HepG2 (cell line): ENCODE measurements around the gene NCBP3. TPM values are rescaled to one million over a fixed set of nuclear protein-coding genes. Genes with fewer than 3 reads are reported as not detected.

Experiments
- ATAC-seq: fragments of 200-7000 bp; cut with Tn5 transposase; 3 replicates; pipeline ENCODE4 v1.9.1; 2020; ENCODE audit warnings: mild to moderate bottlenecking, moderate library complexity
- BruUV-seq: library from RNA; stranded (reverse); fragments of 400-500 nt; replicated peaks from 2 replicates; lab custom pipeline; 2021; lab: Mats Ljungman, UMichigan
- CTCF ChIA-PET: fragments of 300-600 bp; formaldehyde crosslinking; extraction: SDS; loops from one replicate; lab custom pipeline; 2021; ENCODE audit warnings: low total read pairs, inconsistent platforms, low intra/inter-chr PET ratio; lab: Yijun Ruan, JAX
- POLR2A ChIA-PET: fragments of 350-600 bp; sonication (Branson Sonifier 250); formaldehyde crosslinking; loops from one replicate; lab custom pipeline; 2020; ENCODE audit warnings: antibody characterized with exemption, inconsistent platforms; lab: Yijun Ruan, JAX
- DNase-seq: peaks from one replicate; pipeline ENCODE4 v3.0.0-alpha.2; 2015; ENCODE audit warnings: low spot score
- FAIRE-seq: peaks from 3 replicates; lab custom pipeline; 2011; peaks lifted over from hg19 to GRCh38; lab: Jason Lieb, UNC
- H2AFZ ChIP-seq: one replicate; pipeline ENCODE4 v1.6.1; 2011; ENCODE audit warnings: low read length, inconsistent platforms
- H3K27ac ChIP-seq: fragments of 300-600 bp; 3 replicates; pipeline ENCODE4 v1.8.0; 2011; ENCODE audit warnings: mixed run types, mild to moderate bottlenecking, mixed read lengths, low read length, inconsistent platforms; ENCODE audit not compliant: insufficient read depth; ENCODE audit errors: extremely low read length
- H3K27me3 ChIP-seq, 2 experiments: fragments of 200-600 bp in 1 of 2; 2 replicates in 1 of 2; 3 replicates in 1 of 2; pipeline versions ENCODE4 v1.6.0 to v1.8.0; 2011; ENCODE audit warnings: low read length in 2 of 2, mild to moderate bottlenecking in 2 of 2, moderate library complexity in 2 of 2, inconsistent platforms in 1 of 2; ENCODE audit not compliant: insufficient read depth in 2 of 2, control insufficient read depth in 1 of 2
- H3K36me3 ChIP-seq, 2 experiments: fragments of 200-600 bp in 1 of 2; replicated peaks in 1 of 2; 2 replicates in 1 of 2; 3 replicates in 1 of 2; pipeline versions ENCODE4 v1.5.1 to v1.8.0; 2011; ENCODE audit warnings: low read length in 2 of 2, inconsistent platforms in 1 of 2; ENCODE audit not compliant: insufficient read depth in 2 of 2, control insufficient read depth in 1 of 2
- H3K4me1 ChIP-seq: 2 replicates; pipeline ENCODE4 v1.5.1; 2012; ENCODE audit warnings: low read length, inconsistent platforms; ENCODE audit not compliant: insufficient read depth
- H3K4me2 ChIP-seq: 2 replicates; pipeline ENCODE4 v1.6.0; 2011; ENCODE audit warnings: low read depth, low read length, inconsistent platforms
- H3K4me3 ChIP-seq, 3 experiments: fragments of 200-600 bp in 1 of 3; sonication (generic), shearing (Covaris generic) in 1 of 3; replicated peaks in 1 of 3; 2 replicates each; pipeline ENCODE4 v1.5.1; 2011 to 2016; ENCODE audit warnings: low read length in 3 of 3, inconsistent platforms in 2 of 3, low read depth in 2 of 3, mild to moderate bottlenecking in 2 of 3, control low read depth in 1 of 3, mixed read lengths in 1 of 3; ENCODE audit not compliant: insufficient read depth in 1 of 3
- H3K79me2 ChIP-seq: one replicate; pipeline ENCODE4 v1.6.1; 2011; ENCODE audit warnings: low read length, inconsistent platforms; ENCODE audit not compliant: insufficient read depth
- H3K9ac ChIP-seq: 2 replicates; pipeline ENCODE4 v1.6.0; 2011; ENCODE audit warnings: mild to moderate bottlenecking, low read depth, low read length, inconsistent platforms; ENCODE audit not compliant: insufficient read depth
- H3K9me3 ChIP-seq: 2 replicates; pipeline ENCODE4 v1.5.1; 2012; ENCODE audit warnings: mild to moderate bottlenecking, low read length
- H4K20me1 ChIP-seq: 2 replicates; pipeline ENCODE4 v1.6.0; 2011; ENCODE audit warnings: inconsistent platforms, mild to moderate bottlenecking, low read length, moderate library complexity; ENCODE audit not compliant: insufficient read depth
- BCL6 ChIP-seq: IDR thresholded peaks from 2 replicates; pipeline ENCODE4 v1.6.1; 2016; ENCODE audit warnings: missing genetic modification reagents, missing compliant biosample characterization
- BHLHE40 ChIP-seq: IDR thresholded peaks from 2 replicates; pipeline ENCODE4 v1.6.1; 2011; ENCODE audit warnings: low read length, improper control_type of control experiment
- CSRNP1 ChIP-seq: sonication (generic); formaldehyde crosslinking; IDR thresholded peaks from 2 replicates; pipeline ENCODE4 v1.8.1; 2023; ENCODE audit warnings: mild to moderate bottlenecking, missing genetic modification reagents
- MAX ChIP-seq: IDR thresholded peaks from 2 replicates; pipeline ENCODE4 v1.6.1; 2012; ENCODE audit warnings: inconsistent platforms
- NFKB2 ChIP-seq: sonication (generic); formaldehyde crosslinking; IDR thresholded peaks from 2 replicates; pipeline ENCODE4 v1.4.0; 2020; ENCODE audit warnings: missing genetic modification reagents, borderline replicate concordance
- NR1H2 ChIP-seq: sonication (generic); formaldehyde crosslinking; IDR thresholded peaks from 2 replicates; pipeline ENCODE4 v1.8.1; 2022; ENCODE audit warnings: low read depth, missing genetic modification reagents, borderline replicate concordance
- RAD21 ChIP-seq: fragments of 450-650 bp; formaldehyde crosslinking; IDR thresholded peaks from 2 replicates; pipeline ENCODE4 v1.5.0; 2020; ENCODE audit warnings: mild to moderate bottlenecking
- SAP130 ChIP-seq: IDR thresholded peaks from 2 replicates; pipeline ENCODE4 v1.6.1; 2016; ENCODE audit warnings: low read depth
- STAG1 ChIP-seq: sonication (generic); formaldehyde crosslinking; IDR thresholded peaks from 2 replicates; pipeline ENCODE4 v1.4.0; 2020; ENCODE audit warnings: missing genetic modification reagents
- TEAD2 ChIP-seq: sonication (generic); formaldehyde crosslinking; IDR thresholded peaks from 2 replicates; pipeline ENCODE4 v1.9.0; 2021; ENCODE audit warnings: missing genetic modification reagents
- TFDP2 ChIP-seq: sonication (generic); formaldehyde crosslinking; IDR thresholded peaks from 2 replicates; pipeline ENCODE4 v1.4.0; 2020; ENCODE audit warnings: missing genetic modification reagents
- ZBTB25 ChIP-seq: IDR thresholded peaks from 2 replicates; pipeline ENCODE4 v1.6.1; 2018; ENCODE audit warnings: missing genetic modification reagents
- ZNF331 ChIP-seq: sonication (generic); formaldehyde crosslinking; IDR thresholded peaks from 2 replicates; pipeline ENCODE4 v1.4.0; 2020; ENCODE audit warnings: missing genetic modification reagents
- ZNF687 ChIP-seq: sonication (generic); formaldehyde crosslinking; IDR thresholded peaks from 2 replicates; pipeline ENCODE4 v1.5.1; 2020; ENCODE audit warnings: mild to moderate bottlenecking, missing genetic modification reagents, moderate library complexity
- WGBS: methylation state at CpG from one replicate; pipeline ENCODE4 v1.1.6; 2017; ENCODE audit warnings: low lambda C conversion rate; 5-methylcytosine and 5-hydroxymethylcytosine counted together
- in situ Hi-C: cut with HindIII; loops from 2 replicates; pipeline ENCODE4 v1.10.0; 2017; ENCODE audit warnings: low pct_unique_long_range_greater_than_20kb; ENCODE audit not compliant: extremely low pct_ligation_motif_present
- intact Hi-C: fragments of 100-400 bp; cut with micrococcal nuclease; formaldehyde crosslinking; loops from one replicate; pipeline ENCODE4 v1.10.0; 2022; ENCODE audit not compliant: unreplicated experiment
- polyA plus RNA-seq, 8 experiments: library from polyadenylated mRNA; depleted of rRNA in 3 of 8; stranded (reverse) in 7 of 8; unstranded in 1 of 8; fragments of >200 nt; fragmentation: Illumina TruSeq in 4 of 8; extraction: Trizol in 4 of 8; gene quantifications; 2 replicates each; pipeline versions ENCODE4 v1.2.1 to v1.2.3, GENCODE V29; 2011 to 2016; ENCODE audit warnings: low read depth in 4 of 8, missing spikeins in 1 of 8, mixed read lengths in 1 of 8; ENCODE audit not compliant: insufficient read depth in 1 of 8
- total RNA-seq, 5 experiments: library from RNA; depleted of rRNA; stranded (reverse); fragments of >200 nt; fragmentation: Illumina TruSeq; extraction: Trizol; gene quantifications; 2 replicates each; pipeline ENCODE4 v1.2.3, GENCODE V29; 2016; ENCODE audit warnings: low read depth in 1 of 5

Gene NCBP3
- total and polyA plus RNA-seq, 2 of the 13 experiments (the other 11 are each of a cell fraction or from before 2014, with no cell fraction given) = 19.5 to 24.8 TPM

GRCh38 chr17:3772764-3773163, 73.3 kb downstream of the NCBP3 start:
- Histone ChIP-seq H3K4me3 (no peak overlapping the region), H3K9ac (no peak overlapping the region), H3K9me3 (no peaks in the 10 kb centered on the region), H4K20me1 (no peaks in the 10 kb centered on the region), H3K4me1 (peaks cover 41% of the 10 kb centered on the region), H3K79me2 (no peaks in the 10 kb centered on the region), H3K27me3 (peaks cover 0 to 2% of the 10 kb centered on the region in 2 experiments; a peak in 1 of 5 replicates), H3K27ac (no peak overlapping the region), H3K4me2 (no peak overlapping the region), H2AFZ (no peak overlapping the region), H3K36me3 (no peaks in the 10 kb centered on the region)
- in situ Hi-C loops = no loop called here
- ChIA-PET POLR2A (interaction anchor here (1.0 to 1.1 kb wide), 3 partner anchors 8 to 32 kb away, joined by 3 to 4 read pairs (median 3); partner anchors contain the start of gene ITGAE), CTCF (interaction anchor here (1.2 to 2.1 kb wide), 2 partner anchors 35 to 37 kb away, joined by 3 to 5 read pairs; no protein-coding TSS in a partner anchor)
- WGBS = 35% methylated on average over 8 of the region's 12 CpGs
- FAIRE-seq = peak; percentile 81
- peak; percentile 69 for DNase-seq
- intact Hi-C loops = loop anchor here (5.0 kb wide), 1 partner anchor 35 kb away; no protein-coding TSS in a partner anchor
- no TSS peak for BruUV-seq
- peak; percentile 91 for ATAC-seq
- TF ChIP-seq TEAD2 (CRISPR knock-in tag) (no peak), MAX (peak; percentile 49; the same call in 1 of the 2 replicates), CSRNP1 (CRISPR knock-in tag) (no peak), RAD21 (CRISPR knock-in tag) (peak; percentile 69), BHLHE40 (peak; percentile 56), ZBTB25 (CRISPR knock-in tag) (peak; percentile 41; the same call in 1 of the 2 replicates), SAP130 (CRISPR knock-in tag) (peak; percentile 19; the same call in 1 of the 2 replicates), STAG1 (CRISPR knock-in tag) (peak; percentile 48), BCL6 (no peak), ZNF687 (CRISPR knock-in tag) (peak; percentile 61), NFKB2 (CRISPR knock-in tag) (0 out of 2 replicates have a peak, but pooled peaks have one; percentile 33), TFDP2 (CRISPR knock-in tag) (0 out of 2 replicates have a peak, but pooled peaks have one; percentile 22), ZNF331 (CRISPR knock-in tag) (0 out of 2 replicates have a peak, but pooled peaks have one; percentile 26), NR1H2 (no peak)
